Measurements from ENCODE around the gene KIF26B.

DNA sequence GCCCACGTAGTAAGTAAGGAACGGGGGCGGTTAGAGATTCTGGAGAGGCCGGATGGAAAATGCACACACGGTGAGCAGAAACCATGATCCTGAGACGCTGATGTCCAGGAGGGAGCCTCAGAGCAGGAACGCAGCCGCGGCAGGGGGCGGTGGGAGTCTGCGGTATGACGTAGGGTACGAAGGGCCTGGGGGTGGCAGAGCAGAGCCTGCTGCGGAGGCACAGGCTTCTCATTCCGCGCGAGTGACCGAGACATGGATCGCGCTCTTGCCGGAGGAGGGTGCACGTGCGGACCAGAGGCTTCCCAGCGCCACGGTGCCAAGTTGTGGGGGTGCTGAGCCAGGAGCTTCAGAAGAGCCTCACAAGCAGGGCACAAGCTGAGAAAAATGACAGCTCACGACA, 176.2 kb downstream of the KIF26B start:
- TF ChIP-seq EZH2 (IDR thresholded peaks at IDR 0.05; ENCODE audit: low read length) = no peak
- TF ChIP-seq, protein P1, sequence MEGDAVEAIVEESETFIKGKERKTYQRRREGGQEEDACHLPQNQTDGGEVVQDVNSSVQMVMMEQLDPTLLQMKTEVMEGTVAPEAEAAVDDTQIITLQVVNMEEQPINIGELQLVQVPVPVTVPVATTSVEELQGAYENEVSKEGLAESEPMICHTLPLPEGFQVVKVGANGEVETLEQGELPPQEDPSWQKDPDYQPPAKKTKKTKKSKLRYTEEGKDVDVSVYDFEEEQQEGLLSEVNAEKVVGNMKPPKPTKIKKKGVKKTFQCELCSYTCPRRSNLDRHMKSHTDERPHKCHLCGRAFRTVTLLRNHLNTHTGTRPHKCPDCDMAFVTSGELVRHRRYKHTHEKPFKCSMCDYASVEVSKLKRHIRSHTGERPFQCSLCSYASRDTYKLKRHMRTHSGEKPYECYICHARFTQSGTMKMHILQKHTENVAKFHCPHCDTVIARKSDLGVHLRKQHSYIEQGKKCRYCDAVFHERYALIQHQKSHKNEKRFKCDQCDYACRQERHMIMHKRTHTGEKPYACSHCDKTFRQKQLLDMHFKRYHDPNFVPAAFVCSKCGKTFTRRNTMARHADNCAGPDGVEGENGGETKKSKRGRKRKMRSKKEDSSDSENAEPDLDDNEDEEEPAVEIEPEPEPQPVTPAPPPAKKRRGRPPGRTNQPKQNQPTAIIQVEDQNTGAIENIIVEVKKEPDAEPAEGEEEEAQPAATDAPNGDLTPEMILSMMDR (optimal IDR thresholded peaks at IDR 0.05 in 1 of 3, IDR thresholded peaks at IDR 0.05 in 1 of 3, conservative IDR thresholded peaks at IDR 0.05 in 1 of 3; ENCODE audit: extremely low read depth in 1 of 3, insufficient read depth in 2 of 3, low read length in 3 of 3) = no peak
